Naive thymus-derived CD4-positive, alpha-beta T cell (primary cell): ENCODE measurements around the gene LRFN3. TPM values are rescaled to one million over a fixed set of nuclear protein-coding genes. Genes with fewer than 3 reads are reported as not detected.
A peak's percentile ranks its signal among the peaks of the same experiment; 100 is the strongest.

ENCODE experiments used
- ATAC-seq: fragments of 150-1000 bp; cut with Tn5 transposase; 2 replicates; pipeline ENCODE4 v1.10.0; 2021; ENCODE audit warnings: mild to moderate bottlenecking, moderate library complexity
- CTCF ChIA-PET: fragments of 350-600 bp; sonication (Branson Sonifier 250); formaldehyde crosslinking; loops from one replicate; lab custom pipeline; 2021; ENCODE audit warnings: antibody characterized with exemption; lab: Charles Lee
- POLR2A ChIA-PET: fragments of 350-600 bp; sonication (Branson Sonifier 250); formaldehyde crosslinking; loops from one replicate; lab custom pipeline; 2021; ENCODE audit warnings: antibody characterized with exemption, inconsistent platforms; lab: Charles Lee
- DNase-seq, 9 donors: peaks; one replicate each; pipeline versions ENCODE4 v3.0.0 to v3.0.0-alpha.2; 2020 to 2022; ENCODE audit warnings: mixed read lengths in 1 of 9
- H3K27ac ChIP-seq: one replicate; pipeline ENCODE4 v1.7.0; 2013; ENCODE audit warnings: mild to moderate bottlenecking, low read depth, low read length, moderate library complexity
- H3K27me3 ChIP-seq, 2 donors: one replicate each; pipeline ENCODE4 v1.7.0; 2013; ENCODE audit warnings: low read length in 2 of 2, mild to moderate bottlenecking in 2 of 2, moderate library complexity in 2 of 2; ENCODE audit not compliant: control insufficient read depth in 2 of 2, insufficient read depth in 2 of 2
- H3K36me3 ChIP-seq, 3 experiments: 1 replicate in 2 of 3; 2 replicates in 1 of 3; pipeline ENCODE4 v1.7.0; 2013; ENCODE audit warnings: low read length in 3 of 3, mild to moderate bottlenecking in 3 of 3, moderate library complexity in 1 of 3; ENCODE audit not compliant: insufficient read depth in 3 of 3, control insufficient read depth in 2 of 3
- H3K4me1 ChIP-seq, 2 donors: one replicate each; pipeline ENCODE4 v1.7.0; 2013; ENCODE audit warnings: low read length in 2 of 2, mild to moderate bottlenecking in 2 of 2, moderate library complexity in 1 of 2; ENCODE audit not compliant: control insufficient read depth in 2 of 2, insufficient read depth in 2 of 2
- H3K4me3 ChIP-seq: 2 replicates; pipeline ENCODE4 v1.7.0; 2013; ENCODE audit warnings: mild to moderate bottlenecking, low read length
- H3K9me3 ChIP-seq, 3 experiments: 1 replicate in 2 of 3; 2 replicates in 1 of 3; pipeline ENCODE4 v1.7.0; 2013; ENCODE audit warnings: low read length in 3 of 3; ENCODE audit not compliant: control insufficient read depth in 2 of 3
- H3K27ac Mint-ChIP-seq, 9 donors: one replicate each; pipeline ENCODE4 v1.8.0; 2020 to 2022; ENCODE audit warnings: mixed read lengths in 9 of 9, mild to moderate bottlenecking in 8 of 9, moderate library complexity in 5 of 9, inconsistent platforms in 2 of 9
- H3K27me3 Mint-ChIP-seq, 5 donors: one replicate each; pipeline ENCODE4 v1.8.0; 2021 to 2022; ENCODE audit warnings: mixed read lengths in 5 of 5, mild to moderate bottlenecking in 1 of 5
- H3K36me3 Mint-ChIP-seq, 5 donors: one replicate each; pipeline ENCODE4 v1.8.0; 2020 to 2022; ENCODE audit warnings: mixed read lengths in 5 of 5, mild to moderate bottlenecking in 3 of 5, inconsistent platforms in 1 of 5
- H3K4me1 Mint-ChIP-seq, 7 donors: one replicate each; pipeline ENCODE4 v1.8.0; 2020 to 2022; ENCODE audit warnings: mixed read lengths in 7 of 7, mild to moderate bottlenecking in 3 of 7, inconsistent platforms in 1 of 7
- H3K4me3 Mint-ChIP-seq, 10 donors: one replicate each; pipeline ENCODE4 v1.8.0; 2020 to 2022; ENCODE audit warnings: mild to moderate bottlenecking in 10 of 10, mixed read lengths in 10 of 10, moderate library complexity in 6 of 10, inconsistent platforms in 2 of 10
- H3K9me3 Mint-ChIP-seq, 11 donors: one replicate each; pipeline ENCODE4 v1.8.0; 2020 to 2022; ENCODE audit warnings: mixed read lengths in 11 of 11, mild to moderate bottlenecking in 4 of 11, inconsistent platforms in 1 of 11, moderate library complexity in 1 of 11
- intact Hi-C, 2 donors: fragments of 100-400 bp; cut with micrococcal nuclease; formaldehyde crosslinking; loops; one replicate each; pipeline ENCODE4 v1.15.1; 2023
- polyA plus RNA-seq, 2 donors: library from polyadenylated mRNA; unstranded; fragments of 300-500 nt; fragmentation: Illumina TruSeq; gene quantifications; one replicate each; pipeline ENCODE4 v1.2.3, GENCODE V29; 2021
- total RNA-seq, 6 experiments: library from RNA in 5 of 6; stranded (reverse) in 5 of 6; gene quantifications; 1 replicate in 5 of 6; 2 replicates in 1 of 6; pipeline ENCODE4 v1.2.3 and lab custom pipeline; 2021 to 2026

Gene LRFN3
- total and polyA plus RNA-seq, 7 experiments from 2014 or later, result 1.2 to 14.9 (median 8.8) TPM

- CTCF ChIA-PET, result interaction anchor here (0.7 to 1.5 kb wide), 2 partner anchors 57 to 190 kb away, joined by 7 read pairs; no protein-coding TSS in a partner anchor
- Histone ChIP-seq H3K27me3 (no peaks in the 10 kb centered on the region), H3K36me3 (peaks cover 0 to 33% (median 0%) of the 10 kb centered on the region in 3 experiments), H3K4me3 (peak overlapping the region; percentile 60), H3K4me1 (peaks cover 19 to 37% of the 10 kb centered on the region in 2 donors), H3K27ac (peak overlapping the region; percentile 71), H3K9me3 (no peaks in the 10 kb centered on the region)
- Mint-ChIP-seq H3K4me3 (peak overlapping the region; percentile 77 to 98 (median 87)), H3K27ac (peak overlapping the region; percentile 15 to 91 (median 79)), H3K4me1 (peaks cover 19 to 50% (median 40%) of the 10 kb centered on the region in 7 donors), H3K27me3 (no peaks in the 10 kb centered on the region), H3K36me3 (peaks cover 0 to 11% (median 6%) of the 10 kb centered on the region in 5 donors), H3K9me3 (no peaks in the 10 kb centered on the region)
- POLR2A ChIA-PET, result interaction anchor here (0.8 to 2.1 kb wide), 4 partner anchors 13 to 75 kb away, joined by 3 to 6 read pairs (median 3); partner anchors contain the start of gene ALKBH6
- intact Hi-C loops, result no loop called here
- ATAC-seq (no peak), DNase-seq (no peak)
Observed at GRCh38 chr19:35938282-35939224, 2.4 kb downstream of the LRFN3 start.

DNA sequence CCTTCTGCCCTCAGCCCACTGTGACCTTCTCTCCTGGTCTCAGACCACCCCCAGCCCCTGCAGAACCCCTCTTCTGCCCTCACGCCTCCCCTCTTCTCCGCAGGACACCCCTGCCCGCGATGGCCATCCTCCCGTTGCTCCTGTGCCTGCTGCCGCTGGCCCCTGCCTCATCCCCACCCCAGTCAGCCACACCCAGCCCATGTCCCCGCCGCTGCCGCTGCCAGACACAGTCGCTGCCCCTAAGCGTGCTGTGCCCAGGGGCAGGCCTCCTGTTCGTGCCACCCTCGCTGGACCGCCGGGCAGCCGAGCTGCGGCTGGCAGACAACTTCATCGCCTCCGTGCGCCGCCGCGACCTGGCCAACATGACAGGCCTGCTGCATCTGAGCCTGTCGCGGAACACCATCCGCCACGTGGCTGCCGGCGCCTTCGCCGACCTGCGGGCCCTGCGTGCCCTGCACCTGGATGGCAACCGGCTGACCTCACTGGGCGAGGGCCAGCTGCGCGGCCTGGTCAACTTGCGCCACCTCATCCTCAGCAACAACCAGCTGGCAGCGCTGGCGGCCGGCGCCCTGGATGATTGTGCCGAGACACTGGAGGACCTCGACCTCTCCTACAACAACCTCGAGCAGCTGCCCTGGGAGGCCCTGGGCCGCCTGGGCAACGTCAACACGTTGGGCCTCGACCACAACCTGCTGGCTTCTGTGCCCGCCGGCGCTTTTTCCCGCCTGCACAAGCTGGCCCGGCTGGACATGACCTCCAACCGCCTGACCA is 3.3 kb downstream of the LRFN3 start:
- Histone ChIP-seq H3K4me3 (no peak overlapping the region), H3K4me1 (peaks cover 19 to 37% of the 10 kb centered on the region in 2 donors), H3K9me3 (no peaks in the 10 kb centered on the region), H3K27ac (no peak overlapping the region), H3K27me3 (no peaks in the 10 kb centered on the region), H3K36me3 (peaks cover 0 to 42% (median 0%) of the 10 kb centered on the region in 3 experiments)
- Mint-ChIP-seq H3K4me1 (peaks cover 21 to 52% (median 47%) of the 10 kb centered on the region in 7 donors), H3K4me3 (peak overlapping the region in 2 of 10 donors; percentile 85 to 98), H3K27ac (peak overlapping the region in 1 of 9 donors; percentile 49), H3K27me3 (no peaks in the 10 kb centered on the region), H3K36me3 (peaks cover 5 to 18% (median 12%) of the 10 kb centered on the region in 5 donors), H3K9me3 (no peaks in the 10 kb centered on the region)
- intact Hi-C loops, result no loop called here
- POLR2A ChIA-PET, result interaction anchor here (0.8 kb wide), 1 partner anchor 14 kb away, joined by 3 read pairs; no protein-coding TSS in a partner anchor
- no peak for ATAC-seq
- no peak for DNase-seq
- CTCF ChIA-PET, result interaction anchor here (0.8 kb wide), 1 partner anchor 20 kb away, joined by 3 read pairs; no protein-coding TSS in a partner anchor

DNA sequence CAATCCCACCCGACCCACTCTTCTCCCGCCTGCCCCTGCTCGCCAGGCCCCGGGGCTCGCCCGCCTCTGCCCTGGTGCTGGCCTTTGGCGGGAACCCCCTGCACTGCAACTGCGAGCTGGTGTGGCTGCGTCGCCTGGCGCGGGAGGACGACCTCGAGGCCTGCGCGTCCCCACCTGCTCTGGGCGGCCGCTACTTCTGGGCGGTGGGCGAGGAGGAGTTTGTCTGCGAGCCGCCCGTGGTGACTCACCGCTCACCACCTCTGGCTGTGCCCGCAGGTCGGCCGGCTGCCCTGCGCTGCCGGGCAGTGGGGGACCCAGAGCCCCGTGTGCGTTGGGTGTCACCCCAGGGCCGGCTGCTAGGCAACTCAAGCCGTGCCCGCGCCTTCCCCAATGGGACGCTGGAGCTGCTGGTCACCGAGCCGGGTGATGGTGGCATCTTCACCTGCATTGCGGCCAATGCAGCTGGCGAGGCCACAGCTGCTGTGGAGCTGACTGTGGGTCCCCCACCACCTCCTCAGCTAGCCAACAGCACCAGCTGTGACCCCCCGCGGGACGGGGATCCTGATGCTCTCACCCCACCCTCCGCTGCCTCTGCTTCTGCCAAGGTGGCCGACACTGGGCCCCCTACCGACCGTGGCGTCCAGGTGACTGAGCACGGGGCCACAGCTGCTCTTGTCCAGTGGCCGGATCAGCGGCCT is 4.1 kb downstream of the LRFN3 start:
- ChIA-PET POLR2A (interaction anchor here (1.3 kb wide), 1 partner anchor 19 kb away, joined by 3 read pairs; no protein-coding TSS in a partner anchor), CTCF (interaction anchor here (0.8 kb wide), 1 partner anchor 20 kb away, joined by 3 read pairs; no protein-coding TSS in a partner anchor)

GRCh38 chr19:35940839-35941238 is 4.7 kb downstream of the LRFN3 start:
- Histone ChIP-seq H3K27me3 (no peaks in the 10 kb centered on the region), H3K36me3 (peaks cover 0 to 47% (median 0%) of the 10 kb centered on the region in 3 experiments), H3K27ac (no peak overlapping the region), H3K9me3 (no peaks in the 10 kb centered on the region), H3K4me1 (peaks cover 14 to 24% of the 10 kb centered on the region in 2 donors), H3K4me3 (no peak overlapping the region)
- Mint-ChIP-seq H3K27ac (peak overlapping the region in 5 of 9 donors; percentile 0 to 47 (median 26)), H3K9me3 (no peaks in the 10 kb centered on the region), H3K4me3 (no peak overlapping the region), H3K27me3 (no peaks in the 10 kb centered on the region), H3K4me1 (peaks cover 23 to 49% (median 44%) of the 10 kb centered on the region in 7 donors), H3K36me3 (peaks cover 5 to 18% (median 12%) of the 10 kb centered on the region in 5 donors)
- intact Hi-C loops, result no loop called here
- ChIA-PET CTCF (interaction anchor here (0.6 to 1.9 kb wide), 2 partner anchors 18 to 34 kb away, joined by 3 to 5 read pairs; no protein-coding TSS in a partner anchor), POLR2A (interaction anchor here (1.1 to 1.3 kb wide), 2 partner anchors 13 to 18 kb away, joined by 3 to 8 read pairs; no protein-coding TSS in a partner anchor)
- ATAC-seq (no peak), DNase-seq (no peak)

More for the DNA sequence above, 4.1 kb downstream of the LRFN3 start:
- H3K27ac ChIP-seq, result no peak overlapping the region
- Mint-ChIP-seq H3K27ac (peak overlapping the region in 1 of 9 donors; percentile 26), H3K36me3 (peaks cover 5 to 18% (median 12%) of the 10 kb centered on the region in 5 donors), H3K4me1 (peaks cover 21 to 52% (median 48%) of the 10 kb centered on the region in 7 donors), H3K4me3 (peak overlapping the region in 1 of 10 donors; percentile 31), H3K9me3 (no peaks in the 10 kb centered on the region), H3K27me3 (no peaks in the 10 kb centered on the region)
- no peak for DNase-seq
- H3K4me3 ChIP-seq, result no peak overlapping the region
- no peaks in the 10 kb centered on the region for H3K27me3 ChIP-seq
- H3K36me3 ChIP-seq, result peaks cover 0 to 45% (median 0%) of the 10 kb centered on the region in 3 experiments
- ATAC-seq, result no peak
- peaks cover 19 to 30% of the 10 kb centered on the region in 2 donors for H3K4me1 ChIP-seq
- intact Hi-C loops, result no loop called here
- no peaks in the 10 kb centered on the region for H3K9me3 ChIP-seq

DNA sequence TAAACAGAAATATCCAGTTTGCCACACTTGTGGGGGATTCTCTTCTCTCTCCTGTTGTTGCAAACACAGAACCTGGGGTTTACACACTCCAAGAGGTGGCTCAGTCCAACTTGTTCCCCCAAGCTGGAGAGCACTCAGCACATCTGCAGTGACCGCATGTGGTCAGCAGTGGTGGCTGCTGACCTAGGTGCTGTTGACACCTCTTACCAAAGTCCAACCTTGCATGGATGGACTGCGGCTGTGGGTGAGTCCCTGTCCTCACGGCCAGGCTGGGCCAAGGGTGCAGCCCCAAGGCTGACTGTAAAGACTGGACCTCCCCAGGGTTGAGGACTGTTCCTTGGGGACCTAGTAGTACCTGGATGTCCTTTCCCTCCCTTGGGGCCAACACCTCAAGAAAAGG is 6.1 kb downstream of the LRFN3 start:
- Mint-ChIP-seq H3K27me3 (no peaks in the 10 kb centered on the region), H3K9me3 (peaks cover 0 to 2% (median 0%) of the 10 kb centered on the region in 11 donors), H3K4me1 (peaks cover 22 to 44% (median 36%) of the 10 kb centered on the region in 7 donors), H3K36me3 (peaks cover 5 to 18% (median 12%) of the 10 kb centered on the region in 5 donors), H3K4me3 (no peak overlapping the region), H3K27ac (peak overlapping the region in 2 of 9 donors; percentile 33 to 56)
- POLR2A ChIA-PET, result interaction anchor here (0.7 kb wide), 1 partner anchor 8 kb away, joined by 3 read pairs; no protein-coding TSS in a partner anchor
- H3K27ac ChIP-seq, result no peak overlapping the region
- H3K4me1 ChIP-seq, result peaks cover 10 to 18% of the 10 kb centered on the region in 2 donors
- CTCF ChIA-PET, result interaction anchor here (1.9 kb wide), 1 partner anchor 17 kb away, joined by 5 read pairs; no protein-coding TSS in a partner anchor
- peaks cover 0 to 47% (median 0%) of the 10 kb centered on the region in 3 experiments for H3K36me3 ChIP-seq
- no peak overlapping the region for H3K4me3 ChIP-seq
- H3K27me3 ChIP-seq, result no peaks in the 10 kb centered on the region
- ATAC-seq, result no peak
- intact Hi-C loops, result no loop called here
- DNase-seq, result no peak
- H3K9me3 ChIP-seq, result no peaks in the 10 kb centered on the region
